SK-N-SH treated with all-trans-retinoic acid at 6 μM for 48 hours (cell line): ENCODE data around the gene RP9.

Experiments
- CREB5 ChIP-seq: fragments of 250-450 bp; sonication (Bioruptor Pico); IDR thresholded peaks from 2 replicates; pipeline ENCODE4 v1.5.1; 2020; ENCODE audit warnings: low read depth, mild to moderate bottlenecking, moderate library complexity
- PPARA ChIP-seq: fragments of 250-450 bp; sonication (Bioruptor Pico); IDR thresholded peaks from 2 replicates; pipeline ENCODE4 v1.5.0; 2020; ENCODE audit warnings: mild to moderate bottlenecking, borderline replicate concordance
- SNAI2 ChIP-seq: fragments of 250-450 bp; sonication (Bioruptor Pico); IDR thresholded peaks from 2 replicates; pipeline ENCODE4 v1.5.0; 2020; ENCODE audit warnings: mild to moderate bottlenecking, moderate library complexity
- TCF4 ChIP-seq: fragments of 250-450 bp; sonication (Bioruptor Pico); IDR thresholded peaks from 2 replicates; pipeline ENCODE4 v1.8.0; 2021; ENCODE audit warnings: mild to moderate bottlenecking, moderate library complexity, borderline replicate concordance
- ZFP3 ChIP-seq: fragments of 250-450 bp; sonication (Bioruptor Pico); IDR thresholded peaks from 2 replicates; pipeline ENCODE4 v1.5.0; 2020; ENCODE audit warnings: mild to moderate bottlenecking, moderate library complexity

GRCh38 chr7:33111614-33112013 is 2.4 kb upstream of the RP9 start:
- TF ChIP-seq ZFP3 = no peak
- no peak for TF ChIP-seq TCF4
- TF ChIP-seq PPARA = no peak
- TF ChIP-seq SNAI2 (CRISPR knock-in tag) = no peak
- TF ChIP-seq CREB5 (CRISPR knock-in tag) = no peak
